Measurements from ENCODE around the gene MAP2K6. TPM values are rescaled to one million over a fixed set of nuclear protein-coding genes. Genes with fewer than 3 reads are reported as not detected.
A peak's percentile ranks its signal among the peaks of the same experiment; 100 is the strongest.

The MAP2K6 gene
- total and polyA plus RNA-seq, 11 donors = 0.61 to 5.1 (median 1.4) TPM

GRCh38 chr17:69558796-69559195 is 144.3 kb downstream of the MAP2K6 start:
- Histone ChIP-seq H3K4me1 (peaks cover 0 to 9% (median 3%) of the 10 kb centered on the region in 12 donors), H3K27ac (no peak overlapping the region), H3K9me3 (peaks cover 0 to 2% (median 0%) of the 10 kb centered on the region in 12 donors), H3K27me3 (no peaks in the 10 kb centered on the region), H3K4me3 (no peak overlapping the region), H3K36me3 (no peaks in the 10 kb centered on the region)
- DNase-seq (no peak), ATAC-seq (no peak)
- 92 to 95% (median 94%) methylated on average over 6 of the region's 6 CpGs for WGBS, 4 donors
- TF ChIP-seq POLR2A (IDR thresholded peaks at IDR 0.05) (no peak), CTCF (IDR thresholded peaks at IDR 0.05) (no peak)
- intact Hi-C loops (cut with DNase I) = no loop called here

DNA sequence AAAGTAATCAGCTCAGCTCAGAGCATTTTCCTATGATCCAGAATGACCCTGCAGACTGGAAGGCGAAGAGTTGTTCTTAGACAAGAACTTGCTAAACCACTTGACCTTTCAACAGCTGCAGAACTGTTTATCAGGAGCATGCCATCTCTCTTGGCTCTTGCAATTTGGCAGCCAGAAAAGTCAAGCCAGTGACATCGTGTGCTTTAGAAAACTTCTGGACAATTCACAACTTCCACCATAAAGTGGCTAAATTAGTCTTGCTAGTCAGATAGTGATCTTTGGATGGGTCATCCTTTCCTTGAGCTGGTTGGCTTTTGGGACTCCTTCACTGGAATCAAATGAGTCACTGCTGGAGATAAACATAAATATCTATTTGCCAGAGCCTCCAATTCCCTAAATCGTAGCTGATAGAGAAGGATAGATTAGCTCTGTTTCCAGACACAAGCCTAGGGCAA is 146.5 kb downstream of the MAP2K6 start:
- no peaks in the 10 kb centered on the region for H3K27me3 ChIP-seq
- 16 to 24% (median 17%) methylated on average over 3 of the region's 3 CpGs for WGBS, 4 donors
- H3K9me3 ChIP-seq = no peaks in the 10 kb centered on the region
- no peak overlapping the region for H3K27ac ChIP-seq
- H3K36me3 ChIP-seq = no peaks in the 10 kb centered on the region
- intact Hi-C loops (cut with DNase I) = loop anchor here in 3 of 10 donors (10.0 kb wide), 3 partner anchors 56 to 994 kb away; no protein-coding TSS in a partner anchor
- no peak for DNase-seq
- peak in 1 of 4 donors; percentile 58 for ATAC-seq
- no peak for TF ChIP-seq CTCF (IDR thresholded peaks at IDR 0.05)
- no peak for TF ChIP-seq POLR2A (IDR thresholded peaks at IDR 0.05)
- peaks cover 0 to 9% (median 3%) of the 10 kb centered on the region in 12 donors for H3K4me1 ChIP-seq
- no peak overlapping the region for H3K4me3 ChIP-seq

GRCh38 chr17:69561462-69561861 is 147.0 kb downstream of the MAP2K6 start:
- WGBS, 4 donors = 81 to 91% (median 87%) methylated on average over 3 of the region's 3 CpGs
- no peaks in the 10 kb centered on the region for H3K27me3 ChIP-seq
- intact Hi-C loops (cut with DNase I) = loop anchor here in 3 of 10 donors (10.0 kb wide), 3 partner anchors 57 to 993 kb away; no protein-coding TSS in a partner anchor
- no peak for TF ChIP-seq POLR2A (IDR thresholded peaks at IDR 0.05)
- no peak for TF ChIP-seq CTCF (IDR thresholded peaks at IDR 0.05)
- DNase-seq (no peak), ATAC-seq (no peak)
- H3K4me1 ChIP-seq = peaks cover 0 to 9% (median 3%) of the 10 kb centered on the region in 12 donors
- no peak overlapping the region for H3K4me3 ChIP-seq
- H3K9me3 ChIP-seq = no peaks in the 10 kb centered on the region
- no peaks in the 10 kb centered on the region for H3K36me3 ChIP-seq
- H3K27ac ChIP-seq = no peak overlapping the region

- Histone ChIP-seq H3K27me3 (no peaks in the 10 kb centered on the region), H3K4me1 (peaks cover 0 to 9% (median 3%) of the 10 kb centered on the region in 12 donors), H3K36me3 (no peaks in the 10 kb centered on the region), H3K27ac (no peak overlapping the region), H3K9me3 (no peaks in the 10 kb centered on the region), H3K4me3 (no peak overlapping the region)
- DNase-seq = no peak
- TF ChIP-seq CTCF (IDR thresholded peaks at IDR 0.05) (no peak), POLR2A (IDR thresholded peaks at IDR 0.05) (no peak)
- intact Hi-C loops (cut with DNase I) = loop anchor here in 8 of 10 donors (5.0 to 10.0 kb wide), 9 partner anchors 42 to 1067 kb away; no protein-coding TSS in a partner anchor
- ATAC-seq = no peak
- WGBS, 4 donors = 83 to 90% (median 88%) methylated on average over 7 of the region's 7 CpGs
Observed at GRCh38 chr17:69565447-69565846, 150.9 kb downstream of the MAP2K6 start.

Measured in heart left ventricle (tissue), 16 donors.